Effector memory CD8-positive, alpha-beta T cell (primary cell): Measurements from ENCODE around the gene SH3BP4.

Experiments used
- ATAC-seq: fragments of 150-1000 bp; cut with Tn5 transposase; replicated peaks from 2 replicates; pipeline ENCODE4 v1.10.0; 2021; ENCODE audit warnings: mild to moderate bottlenecking, moderate library complexity
- DNase-seq, 3 experiments: peaks; one replicate each; pipeline ENCODE4 v3.0.0; 2021
- H3K27ac Mint-ChIP-seq, 2 donors: one replicate each; pipeline ENCODE4 v1.8.0; 2022; ENCODE audit warnings: mild to moderate bottlenecking in 2 of 2, mixed read lengths in 2 of 2, moderate library complexity in 2 of 2
- H3K27me3 Mint-ChIP-seq, 2 donors: one replicate each; pipeline ENCODE4 v1.8.0; 2022; ENCODE audit warnings: mixed read lengths in 2 of 2
- H3K36me3 Mint-ChIP-seq: one replicate; pipeline ENCODE4 v1.8.0; 2022; ENCODE audit warnings: mild to moderate bottlenecking, moderate library complexity, mixed read lengths; ENCODE audit not compliant: insufficient read depth
- H3K4me1 Mint-ChIP-seq, 2 donors: one replicate each; pipeline ENCODE4 v1.8.0; 2022; ENCODE audit warnings: low read depth in 2 of 2, mixed read lengths in 2 of 2
- H3K4me3 Mint-ChIP-seq, 2 donors: one replicate each; pipeline ENCODE4 v1.8.0; 2022; ENCODE audit warnings: mild to moderate bottlenecking in 2 of 2, mixed read lengths in 2 of 2, moderate library complexity in 2 of 2
- H3K9me3 Mint-ChIP-seq, 2 donors: one replicate each; pipeline ENCODE4 v1.8.0; 2022; ENCODE audit warnings: mixed read lengths in 2 of 2

The SH3BP4 gene

DNA sequence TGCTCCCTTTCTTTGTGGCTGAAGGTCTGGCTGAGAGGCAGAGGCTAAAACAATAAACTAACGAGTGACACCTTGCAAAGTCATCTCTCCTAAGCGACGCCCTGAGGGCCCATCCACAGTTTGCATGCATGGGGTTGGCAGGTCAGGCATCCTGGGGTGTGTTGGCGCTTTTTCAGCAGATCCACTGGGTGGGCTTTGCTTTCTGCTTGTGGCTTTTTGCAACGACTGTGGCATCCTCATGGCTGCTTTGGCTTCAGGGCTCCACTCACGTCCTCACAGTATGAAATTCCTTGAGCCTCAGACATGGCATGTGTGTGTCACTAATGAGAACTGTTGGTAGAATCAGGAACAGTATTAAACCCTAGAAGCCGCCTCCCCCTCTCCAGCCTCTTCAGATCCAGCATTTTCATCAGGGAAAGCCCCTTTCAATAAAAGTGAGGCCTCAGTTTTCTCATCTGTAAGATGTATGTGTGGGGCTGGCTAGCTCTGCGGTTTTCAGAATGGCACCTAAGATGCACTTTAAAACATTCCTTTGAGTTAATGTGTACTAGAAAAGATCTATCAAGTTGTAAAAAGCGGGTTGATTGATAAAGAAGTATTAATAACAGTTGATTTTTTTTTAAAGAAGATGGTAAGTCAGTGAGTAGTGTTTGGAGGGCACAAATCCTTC is 72.5 kb downstream of the SH3BP4 start:
- no peaks in the 10 kb centered on the region for H3K9me3 Mint-ChIP-seq
- H3K4me3 Mint-ChIP-seq = no peak overlapping the region
- no peak for DNase-seq
- H3K27ac Mint-ChIP-seq = no peak overlapping the region
- no peak for ATAC-seq
- peaks cover 28 to 35% of the 10 kb centered on the region in 2 donors for H3K27me3 Mint-ChIP-seq
- no peaks in the 10 kb centered on the region for H3K4me1 Mint-ChIP-seq
- peaks cover 3% of the 10 kb centered on the region for H3K36me3 Mint-ChIP-seq

DNA sequence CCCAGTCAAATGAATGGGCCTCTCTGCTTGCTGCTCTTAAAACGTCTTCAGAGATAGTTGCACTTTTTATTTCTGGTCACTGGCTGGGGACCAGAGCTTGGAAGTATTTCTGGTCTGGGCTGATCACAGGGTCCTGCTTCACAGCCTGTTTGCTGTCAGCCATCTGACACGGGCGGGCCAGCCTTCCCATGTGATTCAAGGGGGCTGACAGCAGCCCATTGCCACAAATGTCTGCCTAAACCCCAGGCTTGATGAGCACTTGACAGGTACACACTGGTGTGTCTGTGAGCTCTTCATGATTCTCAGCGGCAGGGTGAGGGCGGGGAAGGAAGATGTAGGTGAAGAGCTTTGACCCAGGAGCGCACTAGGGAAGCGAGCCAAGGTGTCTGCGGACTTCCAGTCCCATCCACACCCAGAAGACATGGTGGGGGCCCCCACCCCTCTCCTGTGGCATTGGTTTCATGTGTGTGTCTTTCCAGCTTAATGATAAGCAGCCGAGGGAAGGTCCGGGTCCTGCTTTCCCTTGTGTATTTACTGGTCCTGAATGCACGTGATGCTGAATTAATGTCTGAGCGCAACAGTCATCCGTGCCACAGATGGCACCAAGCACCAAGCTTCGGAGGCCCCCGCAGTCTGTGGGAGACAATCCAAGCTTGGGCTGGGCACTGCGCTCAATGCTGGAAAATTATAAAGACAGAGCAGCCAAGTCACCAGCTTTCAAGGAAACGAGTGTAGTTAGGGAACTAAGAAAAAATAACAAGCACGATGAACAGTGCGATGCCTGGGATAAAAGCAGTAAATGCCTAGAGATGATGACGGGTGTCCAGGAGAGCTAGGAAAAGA is 73.3 kb downstream of the SH3BP4 start:
- ATAC-seq (no peak), DNase-seq (no peak)
- no peak overlapping the region for H3K4me3 Mint-ChIP-seq
- no peak overlapping the region for H3K27ac Mint-ChIP-seq
- H3K36me3 Mint-ChIP-seq = peaks cover 3% of the 10 kb centered on the region
- H3K4me1 Mint-ChIP-seq = no peaks in the 10 kb centered on the region
- H3K9me3 Mint-ChIP-seq = no peaks in the 10 kb centered on the region
- H3K27me3 Mint-ChIP-seq = peaks cover 26 to 36% of the 10 kb centered on the region in 2 donors

DNA sequence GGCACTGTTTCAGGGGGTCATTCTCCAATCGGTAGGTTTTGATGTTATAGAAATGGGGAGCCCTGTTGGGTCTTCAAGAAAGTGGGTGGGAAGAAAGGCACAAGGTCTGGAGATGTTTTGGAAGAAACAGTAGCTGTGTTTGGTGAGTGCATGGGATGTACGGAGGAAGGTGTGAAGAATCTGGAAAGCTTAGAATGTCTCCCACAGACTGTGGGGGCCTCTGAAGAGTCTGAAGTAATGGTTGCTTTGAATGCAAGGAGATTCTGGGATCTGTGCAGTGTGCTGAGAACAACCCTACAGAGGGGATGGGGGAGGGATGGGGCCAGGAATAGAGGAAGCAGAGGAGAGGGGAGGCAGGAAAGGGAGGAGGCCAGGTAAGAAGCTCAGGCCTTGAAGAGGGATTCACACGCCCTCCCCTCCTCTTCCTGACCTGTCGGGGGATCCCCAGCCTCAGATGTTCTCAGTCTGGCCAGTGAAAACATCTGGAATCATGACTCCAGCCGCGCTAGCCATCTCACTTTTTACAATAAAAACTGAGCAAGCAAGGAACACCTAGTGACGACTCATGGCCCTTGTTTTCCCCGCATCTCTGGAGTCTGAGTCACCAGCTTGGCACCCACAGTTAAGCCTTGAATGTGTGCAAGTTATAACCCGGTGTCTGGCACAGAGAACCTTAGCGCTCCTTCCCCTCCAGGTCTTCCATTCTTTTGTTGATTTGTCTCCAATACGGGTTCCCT is 74.2 kb downstream of the SH3BP4 start:
- Mint-ChIP-seq H3K4me3 (no peak overlapping the region), H3K36me3 (peaks cover 3% of the 10 kb centered on the region), H3K9me3 (no peaks in the 10 kb centered on the region), H3K27me3 (peaks cover 26 to 41% of the 10 kb centered on the region in 2 donors), H3K4me1 (no peaks in the 10 kb centered on the region), H3K27ac (no peak overlapping the region)
- no peak for DNase-seq
- no peak for ATAC-seq

DNA sequence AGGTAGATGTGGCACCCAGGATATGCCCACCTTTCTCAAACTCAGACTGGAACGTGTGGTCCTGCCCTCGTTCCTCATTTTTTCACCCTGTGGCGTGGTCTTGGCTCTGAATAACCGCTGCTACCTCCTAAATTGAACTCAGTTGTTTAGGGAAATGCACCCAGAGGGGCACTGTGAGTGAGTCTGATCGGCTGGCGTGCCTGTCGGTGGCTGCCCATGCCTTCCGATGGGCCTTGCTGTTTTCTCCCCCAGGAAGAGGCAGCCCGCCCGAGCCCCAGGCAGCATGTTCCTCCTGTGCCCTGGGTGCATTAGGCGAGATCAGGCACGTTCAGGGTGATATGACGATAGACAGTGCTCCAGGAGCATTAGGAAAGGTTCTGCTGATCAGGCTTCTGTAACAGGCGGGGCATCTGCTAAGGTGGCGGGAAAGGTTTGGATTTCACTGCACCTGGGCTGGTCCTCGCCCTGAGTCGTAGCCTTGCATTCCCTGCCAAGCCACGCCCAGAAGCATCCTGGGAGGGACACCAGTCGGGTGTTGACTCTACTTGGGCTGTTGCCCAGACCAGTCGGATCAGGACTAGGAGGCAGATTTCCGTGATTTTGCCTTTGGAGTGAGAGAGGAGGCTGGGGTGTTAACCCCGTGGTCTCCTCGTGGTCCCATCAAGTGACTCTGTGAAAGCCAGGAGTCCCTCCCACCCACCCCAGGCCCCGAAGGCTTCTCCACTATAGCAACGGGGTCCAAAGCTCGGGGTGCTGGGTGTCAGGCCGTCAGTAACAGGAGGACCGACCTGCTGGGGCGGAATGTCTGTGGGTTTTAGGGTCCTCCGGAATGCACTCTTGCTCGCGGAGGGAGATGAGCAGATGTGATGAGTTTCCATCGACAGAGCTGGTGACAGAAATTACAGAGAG is 75.1 kb downstream of the SH3BP4 start:
- ATAC-seq (no peak), DNase-seq (no peak)
- peaks cover 26 to 51% of the 10 kb centered on the region in 2 donors for H3K27me3 Mint-ChIP-seq
- H3K4me3 Mint-ChIP-seq = no peak overlapping the region
- H3K36me3 Mint-ChIP-seq = peaks cover 3% of the 10 kb centered on the region
- no peak overlapping the region for H3K27ac Mint-ChIP-seq
- H3K9me3 Mint-ChIP-seq = no peaks in the 10 kb centered on the region
- no peaks in the 10 kb centered on the region for H3K4me1 Mint-ChIP-seq

DNA sequence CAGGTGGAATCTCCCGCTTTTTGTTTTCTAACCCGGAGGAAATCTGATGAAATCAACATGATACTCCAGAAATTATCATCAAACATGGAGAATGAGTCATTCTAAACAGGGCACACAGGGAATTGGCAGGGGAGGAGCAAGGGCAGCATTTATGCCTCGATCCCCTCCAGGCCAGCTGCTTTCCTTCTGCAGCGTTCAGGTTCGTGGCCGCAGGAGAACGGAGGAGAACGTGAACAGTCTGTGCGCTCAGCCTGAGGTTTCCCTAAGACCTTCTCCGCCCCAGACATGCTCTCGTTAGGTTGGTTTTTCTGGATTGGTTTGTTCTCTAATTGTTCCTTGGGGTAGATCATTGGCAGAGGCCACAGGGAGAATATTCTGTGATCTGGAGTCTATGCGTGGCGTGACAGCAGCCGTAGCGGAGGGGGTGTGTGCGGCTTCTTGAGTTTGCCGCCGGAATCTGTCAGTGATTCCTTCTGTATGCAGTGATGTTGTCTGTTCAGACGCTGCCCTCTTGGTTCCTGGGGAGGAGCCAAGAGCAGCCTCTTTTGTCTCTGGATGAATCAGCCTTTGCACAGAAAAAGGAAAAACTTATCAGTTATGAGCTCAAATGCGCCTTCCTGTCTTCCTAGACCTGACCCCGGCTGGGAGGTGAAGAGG is 75.9 kb downstream of the SH3BP4 start:
- peaks cover 3% of the 10 kb centered on the region for H3K36me3 Mint-ChIP-seq
- DNase-seq (no peak), ATAC-seq (no peak)
- no peak overlapping the region for H3K4me3 Mint-ChIP-seq
- H3K4me1 Mint-ChIP-seq = no peaks in the 10 kb centered on the region
- no peak overlapping the region for H3K27ac Mint-ChIP-seq
- H3K27me3 Mint-ChIP-seq = peaks cover 26 to 58% of the 10 kb centered on the region in 2 donors
- H3K9me3 Mint-ChIP-seq = no peaks in the 10 kb centered on the region

DNA sequence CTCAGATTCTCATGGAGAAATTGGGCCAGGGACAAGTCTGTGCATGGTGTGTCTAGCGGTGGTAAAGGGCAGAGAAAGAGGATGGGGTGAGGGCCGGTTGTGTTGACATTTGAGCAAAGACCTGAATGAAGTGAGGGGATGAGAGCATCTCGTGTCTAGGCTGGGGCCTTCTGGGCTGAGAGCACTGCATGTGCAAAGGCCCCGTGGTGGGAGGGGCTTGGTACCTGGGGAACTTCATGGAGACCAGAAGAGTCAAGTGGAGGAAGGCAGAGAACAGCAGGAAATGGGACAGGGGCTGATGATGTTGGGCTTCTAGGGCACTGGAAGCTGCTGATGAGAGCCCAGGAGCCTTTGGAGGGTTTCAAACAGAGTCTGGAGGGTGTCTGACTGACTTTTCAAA is 76.8 kb downstream of the SH3BP4 start:
- no peaks in the 10 kb centered on the region for H3K4me1 Mint-ChIP-seq
- H3K36me3 Mint-ChIP-seq = peaks cover 3% of the 10 kb centered on the region
- ATAC-seq = no peak
- DNase-seq = no peak
- no peak overlapping the region for H3K27ac Mint-ChIP-seq
- H3K4me3 Mint-ChIP-seq = no peak overlapping the region
- no peaks in the 10 kb centered on the region for H3K9me3 Mint-ChIP-seq
- peaks cover 26 to 66% of the 10 kb centered on the region in 2 donors for H3K27me3 Mint-ChIP-seq

DNA sequence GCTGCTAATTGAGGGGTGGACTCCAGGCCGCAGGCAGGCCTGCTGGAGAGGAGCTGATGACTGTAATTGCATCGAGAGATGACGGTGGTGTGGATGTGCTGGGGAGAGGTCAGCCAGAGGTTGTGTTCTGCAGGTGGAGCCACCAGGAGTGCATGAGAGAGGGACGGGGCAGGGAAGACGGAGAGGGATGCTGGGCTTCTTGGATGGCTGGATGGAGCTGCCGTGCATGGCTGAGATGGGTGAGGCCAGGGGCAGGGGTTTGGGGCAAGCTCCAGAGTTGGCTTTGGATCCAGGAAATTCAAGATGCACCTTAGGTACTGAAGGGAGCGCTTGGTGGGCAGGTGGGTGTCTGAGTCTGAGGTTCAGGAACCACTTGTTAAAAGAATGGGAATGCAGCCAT is 77.2 kb downstream of the SH3BP4 start:
- ATAC-seq (no peak), DNase-seq (no peak)
- Mint-ChIP-seq H3K27me3 (peaks cover 27 to 70% of the 10 kb centered on the region in 2 donors), H3K9me3 (no peaks in the 10 kb centered on the region), H3K4me3 (no peak overlapping the region), H3K4me1 (no peaks in the 10 kb centered on the region), H3K27ac (no peak overlapping the region), H3K36me3 (peaks cover 3% of the 10 kb centered on the region)

DNA sequence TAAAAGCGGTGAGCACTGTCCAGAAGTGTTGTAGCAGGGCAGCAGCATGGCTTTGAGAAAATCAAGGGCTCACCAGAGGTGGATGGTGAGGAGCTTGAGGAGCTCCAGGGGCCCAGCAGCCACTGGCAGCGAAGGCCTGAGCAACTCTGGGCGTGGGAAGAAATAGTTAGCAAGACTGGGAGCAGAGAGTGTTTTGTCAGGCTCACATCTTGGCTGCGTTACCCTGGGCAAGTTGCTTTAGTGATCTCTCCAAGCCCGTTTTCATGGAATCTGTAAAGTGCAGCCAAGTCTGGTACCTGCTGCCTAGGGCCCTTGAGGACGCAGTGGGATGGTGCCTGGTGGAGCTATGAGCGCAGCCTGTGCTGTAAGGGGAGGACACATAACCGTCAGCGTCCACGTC is 78.3 kb downstream of the SH3BP4 start:
- no peak for ATAC-seq
- Mint-ChIP-seq H3K4me1 (no peaks in the 10 kb centered on the region), H3K36me3 (peaks cover 3% of the 10 kb centered on the region), H3K9me3 (no peaks in the 10 kb centered on the region), H3K27me3 (peaks cover 34 to 80% of the 10 kb centered on the region in 2 donors), H3K4me3 (no peak overlapping the region), H3K27ac (no peak overlapping the region)
- no peak for DNase-seq

DNA sequence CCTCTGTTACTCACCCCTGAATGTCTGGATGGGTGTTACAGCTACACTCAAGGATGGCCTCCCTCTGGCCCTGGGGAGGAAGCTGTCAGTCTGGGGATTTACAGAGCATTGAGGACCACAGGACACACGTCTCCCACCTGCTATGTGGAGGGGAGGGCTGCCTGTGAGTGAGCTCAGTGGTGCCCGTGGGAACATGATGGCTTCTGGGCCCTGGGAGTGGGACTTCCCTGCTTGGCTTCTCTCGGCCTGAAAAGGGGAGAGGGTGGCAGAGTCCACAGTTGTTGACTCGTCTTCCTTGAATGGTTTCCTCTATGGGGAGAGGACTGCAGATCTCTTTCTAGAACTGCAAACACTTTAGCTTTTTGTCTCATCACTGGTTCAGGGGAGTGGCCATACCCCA is 79.1 kb downstream of the SH3BP4 start:
- Mint-ChIP-seq H3K27me3 (peaks cover 27 to 80% of the 10 kb centered on the region in 2 donors), H3K9me3 (no peaks in the 10 kb centered on the region), H3K27ac (no peak overlapping the region), H3K36me3 (peaks cover 3% of the 10 kb centered on the region), H3K4me3 (no peak overlapping the region), H3K4me1 (no peaks in the 10 kb centered on the region)
- no peak for ATAC-seq
- DNase-seq = no peak

DNA sequence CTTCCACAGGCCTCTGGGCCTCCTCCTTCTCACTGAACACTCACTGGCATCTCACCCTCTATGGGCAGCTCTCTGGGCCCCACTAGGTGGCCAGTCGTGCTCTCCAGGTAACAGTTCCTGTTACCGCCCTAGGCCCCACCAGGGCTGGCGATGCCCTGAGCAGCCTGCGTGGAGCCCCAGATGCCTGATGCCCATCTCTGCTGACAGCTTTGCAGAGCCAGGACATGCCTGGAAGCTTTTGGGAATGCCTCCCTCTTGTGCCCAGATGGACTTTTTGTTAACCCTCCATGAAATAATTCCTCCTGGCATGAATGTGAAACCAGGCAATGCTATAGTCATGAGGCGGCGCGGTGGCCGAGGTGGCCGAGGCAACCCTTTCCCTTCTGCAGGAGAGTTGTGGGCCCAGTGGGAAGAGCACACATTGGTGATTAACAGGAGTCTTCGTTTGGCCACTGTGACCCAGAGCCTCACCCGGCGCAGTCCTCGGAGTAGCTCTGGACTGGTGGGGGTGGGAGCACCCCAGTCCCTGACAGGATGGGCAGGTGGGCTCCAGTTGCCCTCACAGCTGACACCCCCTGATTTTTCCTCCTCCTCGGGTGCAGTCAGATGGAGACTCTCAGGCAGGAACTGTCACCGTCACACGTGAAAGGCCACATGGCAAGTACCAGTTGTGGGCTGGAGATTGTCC is 80.0 kb downstream of the SH3BP4 start:
- Mint-ChIP-seq H3K4me3 (no peak overlapping the region), H3K4me1 (no peaks in the 10 kb centered on the region), H3K9me3 (no peaks in the 10 kb centered on the region), H3K27me3 (peaks cover 31 to 74% of the 10 kb centered on the region in 2 donors), H3K36me3 (peaks cover 3% of the 10 kb centered on the region), H3K27ac (no peak overlapping the region)
- ATAC-seq (no peak), DNase-seq (no peak)

DNA sequence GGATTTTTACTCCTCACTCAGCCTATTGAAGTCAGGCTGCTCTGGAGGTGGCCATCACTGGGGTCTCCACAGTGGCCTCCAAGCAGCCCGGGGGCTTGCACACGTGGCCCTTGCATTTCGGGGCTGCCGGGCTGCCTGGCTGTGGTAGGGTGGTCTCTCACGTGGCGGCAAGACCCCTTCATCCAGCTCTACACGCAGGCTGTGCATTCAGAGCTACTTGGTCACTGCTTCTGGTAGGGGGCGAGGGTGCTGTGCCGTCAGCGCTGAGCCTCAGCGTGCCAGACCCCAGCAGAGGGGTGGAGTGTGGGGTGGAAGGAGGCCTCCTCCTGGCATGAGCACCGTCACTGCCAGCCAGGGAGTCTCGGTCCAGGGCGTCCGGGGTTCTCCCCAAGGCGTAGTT is 80.6 kb downstream of the SH3BP4 start:
- no peaks in the 10 kb centered on the region for H3K4me1 Mint-ChIP-seq
- H3K9me3 Mint-ChIP-seq = no peaks in the 10 kb centered on the region
- H3K27ac Mint-ChIP-seq = no peak overlapping the region
- ATAC-seq = no peak
- DNase-seq = no peak
- peaks cover under 1% of the 10 kb centered on the region for H3K36me3 Mint-ChIP-seq
- no peak overlapping the region for H3K4me3 Mint-ChIP-seq
- H3K27me3 Mint-ChIP-seq = peaks cover 29 to 67% of the 10 kb centered on the region in 2 donors

DNA sequence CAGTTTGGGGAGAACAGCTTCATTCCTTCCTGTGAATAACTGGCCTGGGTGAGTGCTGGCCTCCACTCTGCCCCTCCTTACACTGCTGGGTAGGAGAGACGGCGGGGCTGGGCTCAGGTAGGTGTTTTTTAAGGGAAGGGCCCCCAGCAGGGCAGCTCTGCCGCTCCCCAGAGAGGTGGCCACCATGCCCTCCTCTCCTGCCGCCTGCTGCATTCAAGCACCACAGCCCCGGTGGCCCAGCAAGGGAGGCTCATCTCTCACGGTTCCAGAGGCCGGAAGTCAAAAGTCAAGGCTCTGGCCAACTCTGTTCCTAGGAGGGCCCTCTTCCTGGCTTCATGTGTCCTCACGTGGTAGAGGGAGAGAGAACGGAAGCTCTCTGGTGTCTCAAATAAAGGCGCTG is 81.1 kb downstream of the SH3BP4 start:
- no peaks in the 10 kb centered on the region for H3K4me1 Mint-ChIP-seq
- no peak overlapping the region for H3K27ac Mint-ChIP-seq
- no peak for DNase-seq
- H3K27me3 Mint-ChIP-seq = peaks cover 24 to 62% of the 10 kb centered on the region in 2 donors
- no peak overlapping the region for H3K4me3 Mint-ChIP-seq
- H3K9me3 Mint-ChIP-seq = no peaks in the 10 kb centered on the region
- ATAC-seq = no peak
- no peaks in the 10 kb centered on the region for H3K36me3 Mint-ChIP-seq
